GM18502 (cell line): ENCODE measurements around the gene CASR.

Experiments
- ATAC-seq: cut with Tn5 transposase; IDR thresholded peaks from one replicate; pipeline ENCODE4 v1.9.1; 2021; ENCODE audit warnings: mild to moderate bottlenecking; ENCODE audit not compliant: unreplicated experiment, poor library complexity

CASR gene

DNA sequence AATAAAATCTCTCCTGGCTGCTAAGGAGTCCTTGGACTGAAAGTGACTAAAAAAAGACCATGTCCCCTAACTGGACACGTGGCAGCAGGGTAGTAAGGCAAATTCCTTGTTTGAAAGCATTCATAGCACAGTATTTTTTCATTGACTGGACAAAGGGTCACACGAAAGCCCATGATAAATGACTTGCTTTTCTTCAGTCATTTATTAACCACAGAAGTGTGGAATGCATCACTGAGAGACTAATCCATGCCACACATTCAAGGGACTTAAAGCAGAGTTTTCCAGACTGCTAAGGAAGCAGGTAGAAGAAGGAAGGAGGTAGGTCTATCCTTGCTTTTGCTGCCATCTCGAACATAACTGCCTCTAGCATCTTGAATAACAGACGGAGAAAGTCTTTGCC is 31.2 kb downstream of the CASR start:
- no peak for ATAC-seq

DNA sequence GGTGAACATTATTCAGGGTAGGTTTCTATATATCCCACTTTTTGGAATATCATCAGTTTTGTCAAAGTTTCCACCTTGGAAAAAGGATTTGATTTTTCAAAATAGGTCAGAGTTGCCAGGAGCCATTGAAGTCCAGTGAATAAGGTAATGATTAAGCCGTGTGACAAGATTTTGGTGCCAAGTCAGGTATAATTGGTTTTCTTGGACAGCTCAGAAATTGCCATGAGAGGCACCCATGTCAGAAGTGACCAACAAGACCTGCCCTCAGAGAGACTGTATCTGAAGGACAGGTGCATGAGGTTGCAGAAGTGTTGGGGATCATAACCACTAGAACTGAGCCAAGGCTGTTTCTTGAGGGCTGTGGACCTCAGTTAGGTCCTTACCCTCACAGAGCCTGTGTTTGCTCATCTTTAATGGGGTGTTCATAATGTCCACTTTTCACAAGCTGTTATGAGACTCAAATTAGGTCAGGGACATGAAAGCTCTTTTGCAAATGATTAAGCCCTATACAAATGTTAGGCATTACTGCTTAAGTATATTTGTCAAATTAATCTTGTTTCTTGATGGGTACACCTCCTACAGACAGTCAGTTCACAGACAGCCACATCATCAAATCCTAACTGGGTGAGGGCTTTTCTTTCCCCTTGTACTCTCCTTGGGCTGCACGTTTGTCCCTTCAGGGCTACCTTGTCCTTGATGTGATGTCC is 32.3 kb downstream of the CASR start:
- ATAC-seq = no peak

DNA sequence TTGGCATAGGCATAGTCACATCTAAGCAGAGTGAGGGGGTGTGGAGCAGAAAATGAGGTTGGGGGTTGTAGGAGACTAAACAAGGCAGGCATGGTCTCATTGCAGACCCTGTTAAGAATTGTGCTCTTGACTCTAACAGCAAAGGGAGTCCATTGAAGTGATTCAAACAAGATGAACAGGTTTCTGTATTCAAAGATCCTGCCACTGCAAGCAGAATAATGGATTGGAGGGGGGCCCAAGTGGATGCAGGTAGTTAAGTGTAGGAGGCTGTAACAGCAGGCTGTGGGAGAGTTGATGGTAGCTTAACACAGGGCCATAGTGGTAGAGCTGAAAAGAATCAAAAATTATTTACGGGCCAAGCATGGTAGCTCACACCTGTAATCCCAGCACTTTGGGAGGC is 34.4 kb downstream of the CASR start:
- no peak for ATAC-seq

DNA sequence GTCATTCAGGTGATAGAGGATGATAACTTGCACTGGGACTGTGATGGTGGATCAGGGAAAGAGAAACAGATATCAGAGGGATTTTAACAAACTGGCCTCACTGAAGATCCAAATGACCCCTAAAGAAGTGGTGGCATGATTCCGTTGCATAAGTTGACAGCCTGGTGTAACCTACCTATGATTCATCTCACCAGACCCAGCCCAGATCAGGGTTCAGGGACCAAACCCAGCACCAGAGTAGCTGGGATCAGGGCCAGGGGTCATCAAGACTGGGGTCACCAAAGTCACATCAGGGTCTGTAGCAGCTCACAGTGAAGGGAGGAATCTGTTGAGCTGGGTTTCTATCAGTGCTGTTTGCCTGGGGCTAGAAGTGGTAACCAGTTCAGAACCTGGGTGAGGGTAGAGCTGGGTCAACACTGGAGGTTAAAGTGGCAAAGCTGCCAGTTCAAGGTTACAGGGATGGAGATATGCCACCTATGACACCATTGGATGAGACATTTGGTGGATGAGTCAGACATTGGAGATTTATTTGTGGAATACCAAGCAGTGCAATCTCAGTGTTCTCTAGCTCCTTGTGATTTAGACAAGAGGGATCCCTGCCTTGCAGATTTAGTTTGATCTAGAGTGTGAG is 35.9 kb downstream of the CASR start:
- no peak for ATAC-seq

DNA sequence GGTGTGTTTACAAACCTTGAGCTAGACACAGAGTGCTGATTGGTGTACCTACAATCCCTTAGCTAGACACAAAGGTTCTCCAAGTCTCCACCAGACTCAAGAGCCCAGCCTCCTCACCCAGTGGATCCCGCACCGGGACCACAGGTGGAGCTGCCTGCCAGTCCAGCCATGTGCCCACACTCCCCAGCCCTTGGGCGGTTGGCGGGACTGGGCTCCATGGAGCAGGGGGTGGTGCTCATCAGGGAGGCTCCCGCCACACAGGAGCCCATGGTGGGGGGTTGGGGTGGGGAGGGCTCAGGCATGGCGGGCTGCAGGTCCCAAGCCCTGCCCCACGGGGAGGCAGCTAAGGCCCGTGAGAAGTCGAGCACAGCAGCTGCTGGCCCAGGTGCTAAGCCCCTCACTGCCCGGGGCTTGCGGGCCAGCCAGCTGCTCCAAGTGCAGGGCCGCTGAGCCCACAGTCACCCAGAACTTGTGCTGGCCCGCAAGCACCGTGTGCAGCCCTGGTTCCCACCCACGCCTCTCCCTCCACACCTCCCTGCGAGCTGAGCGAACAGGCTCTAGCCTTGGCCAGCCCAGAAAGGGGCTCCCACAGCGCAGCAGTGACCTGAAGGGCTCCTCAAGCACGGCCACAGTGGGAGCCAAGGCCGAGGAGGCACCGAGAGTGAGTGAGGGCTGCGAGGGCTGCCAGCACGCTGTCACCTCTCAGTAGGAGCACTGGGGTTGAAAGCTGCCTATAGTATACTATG is 43.7 kb downstream of the CASR start:
- ATAC-seq = no peak

DNA sequence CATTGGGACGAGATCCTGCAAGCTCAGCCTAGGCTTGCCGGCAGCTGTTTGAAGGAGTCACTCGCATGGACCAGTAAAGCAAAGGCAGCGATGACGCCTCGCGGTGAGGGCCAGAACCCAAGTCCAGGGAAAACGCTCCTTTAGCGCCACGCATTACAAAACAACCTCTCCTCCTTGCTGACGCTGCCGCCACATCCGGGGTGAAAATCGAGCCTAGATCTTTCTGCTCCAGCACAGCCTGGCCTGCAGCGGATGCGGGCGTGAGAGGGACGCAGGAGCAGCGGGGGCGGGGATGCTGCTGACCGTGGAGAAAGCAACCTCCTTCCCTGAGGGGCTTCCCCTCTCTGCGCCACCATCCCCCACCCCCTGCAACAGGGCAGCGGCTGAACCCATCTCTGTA is 46.7 kb downstream of the CASR start:
- ATAC-seq = no peak

DNA sequence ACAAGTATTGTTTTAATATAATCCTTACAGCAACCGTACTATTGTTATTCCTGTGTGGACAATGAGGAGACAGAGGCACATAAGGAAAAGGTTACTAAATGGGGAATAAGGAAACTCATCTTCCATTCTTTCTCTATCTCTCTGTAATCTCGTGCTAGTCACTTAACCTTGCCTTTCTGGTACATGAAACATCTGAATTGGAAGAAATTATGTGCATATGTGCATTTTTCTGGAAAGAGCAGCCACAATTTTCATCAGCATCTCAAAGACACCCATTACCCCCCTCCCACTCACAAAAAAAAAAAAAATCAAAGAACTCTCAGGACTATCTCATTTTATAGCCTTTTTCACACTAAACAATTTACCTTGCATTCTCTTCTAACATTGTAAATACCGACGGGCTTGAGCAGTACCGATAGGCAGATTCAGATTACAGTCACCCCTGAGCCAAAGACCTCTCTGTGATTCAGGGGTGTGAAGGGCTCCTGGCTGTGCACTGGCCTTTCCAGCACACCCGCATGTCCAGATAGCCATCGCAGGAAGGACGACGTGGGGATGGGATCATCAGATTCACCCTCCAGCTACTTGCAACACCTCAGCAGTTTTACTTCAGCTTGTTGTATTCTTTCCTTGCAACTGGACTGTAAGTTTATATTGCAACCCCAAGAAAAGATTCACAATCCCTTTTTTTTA is 48.1 kb downstream of the CASR start:
- no peak for ATAC-seq

DNA sequence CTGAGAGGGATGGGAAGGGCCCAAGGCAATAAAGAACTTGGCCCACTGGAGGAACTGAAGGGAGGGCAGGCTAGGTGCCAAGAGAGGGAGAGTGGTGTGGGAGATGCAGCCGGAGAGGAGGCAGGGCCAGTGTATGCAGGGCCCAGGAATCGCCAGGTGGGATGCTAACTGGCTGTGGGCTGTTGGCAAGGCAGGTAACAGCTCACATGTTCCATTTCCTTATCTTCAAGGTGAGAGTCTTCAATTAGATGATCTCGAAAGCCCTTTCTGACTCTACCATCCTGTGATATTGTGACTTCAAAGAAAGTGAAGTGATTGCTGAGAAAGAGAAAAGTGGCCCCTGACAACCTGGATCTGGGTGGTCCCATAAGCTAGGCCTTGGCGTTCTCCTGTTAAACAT is 49.0 kb downstream of the CASR start:
- no peak for ATAC-seq

DNA sequence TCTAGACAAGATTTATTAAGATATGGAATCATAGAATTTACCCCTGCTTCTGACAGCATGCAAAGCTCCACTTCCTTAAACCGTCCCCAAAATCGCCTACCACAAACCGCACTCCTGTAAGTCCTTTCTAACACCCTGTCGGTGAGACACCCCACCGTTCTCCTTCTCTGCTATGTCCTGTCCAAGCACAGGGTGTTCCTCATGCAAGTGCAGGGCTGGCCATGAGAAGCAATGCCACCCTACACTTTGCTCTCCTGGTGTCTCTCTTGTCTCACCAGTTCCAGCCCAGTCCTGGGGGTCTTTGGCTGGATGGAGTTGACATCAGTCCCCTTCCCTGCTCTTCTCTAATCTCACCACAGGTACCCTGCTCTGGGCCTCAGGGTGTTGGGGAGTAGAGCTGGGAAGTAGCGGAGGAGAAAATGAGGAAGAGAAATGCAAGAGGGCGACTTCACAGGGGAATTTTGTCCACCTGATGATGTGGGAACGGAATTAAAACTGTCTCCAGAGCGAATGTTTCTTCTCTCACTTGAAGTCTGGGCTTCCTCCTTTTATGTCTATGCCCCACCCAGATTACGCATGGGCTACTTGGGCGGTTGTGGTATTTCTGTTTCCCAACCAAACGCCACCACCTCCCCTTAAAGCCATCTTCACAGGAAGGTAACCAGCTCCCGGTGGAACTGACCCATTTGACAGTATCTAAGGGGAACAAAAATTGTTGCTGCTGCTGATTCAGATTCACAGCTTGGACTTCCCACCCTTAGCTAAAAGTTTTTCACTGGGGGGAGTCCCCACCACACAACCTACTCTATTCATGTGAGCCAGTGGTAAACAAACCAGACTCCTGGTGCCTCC is 49.9 kb downstream of the CASR start:
- ATAC-seq = peak; percentile 81

DNA sequence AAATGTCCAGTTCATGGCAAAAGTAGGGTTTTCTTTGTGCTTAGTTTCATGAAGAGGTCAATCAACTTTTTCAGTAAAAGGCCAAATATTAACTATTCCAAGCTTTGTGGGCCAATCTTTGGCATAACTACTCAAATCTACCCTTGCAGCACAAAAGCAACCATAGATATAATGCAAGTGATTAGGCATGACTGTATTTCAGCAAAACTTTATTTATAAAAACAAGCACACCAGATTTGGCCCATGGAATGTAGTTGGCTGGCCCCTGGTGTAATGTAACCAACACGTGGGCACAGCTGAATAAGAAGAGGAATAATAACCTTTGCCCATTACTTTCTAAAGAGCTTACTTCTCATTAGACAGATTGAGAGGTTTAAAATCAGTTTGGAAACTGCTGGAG is 50.6 kb downstream of the CASR start:
- no peak for ATAC-seq

DNA sequence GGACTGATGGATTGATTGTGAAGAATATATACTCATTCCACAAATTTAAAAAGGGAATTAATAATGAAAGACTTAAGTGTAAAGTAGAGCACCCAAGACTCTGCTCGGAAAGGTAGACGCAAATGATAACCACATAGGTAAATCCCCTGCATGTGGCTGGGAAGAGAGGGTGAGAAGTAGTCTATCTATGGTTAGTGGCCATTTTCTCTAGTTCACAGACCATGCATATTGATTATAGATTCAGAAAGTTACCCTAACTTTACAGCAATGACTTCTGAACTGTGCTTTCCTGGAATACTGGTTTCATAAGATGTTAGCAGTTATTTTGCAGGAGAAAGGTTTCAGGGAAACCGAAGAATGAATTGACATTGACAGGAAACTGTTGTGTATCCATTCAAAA is 51.7 kb downstream of the CASR start:
- ATAC-seq = peak; percentile 41

DNA sequence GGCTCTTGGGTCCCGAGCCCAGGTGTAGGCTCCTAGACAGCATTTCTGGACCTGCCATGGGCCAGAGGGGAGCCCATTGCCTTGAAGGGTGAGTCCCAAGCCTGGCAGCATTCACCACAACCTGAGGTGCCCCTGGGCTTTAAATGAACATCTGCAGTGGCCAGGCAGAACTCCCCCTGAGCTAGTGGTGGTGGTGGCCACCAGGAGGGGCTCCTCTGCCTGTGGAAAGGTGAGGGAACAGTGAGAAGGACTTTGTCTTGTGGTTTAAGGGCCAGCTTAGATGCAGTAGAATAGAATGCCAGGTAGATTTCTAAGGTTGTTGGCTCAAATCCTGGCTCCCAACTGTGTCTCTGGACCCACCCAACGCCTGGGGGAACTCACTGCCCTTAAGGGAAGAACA is 55.6 kb downstream of the CASR start:
- no peak for ATAC-seq

DNA sequence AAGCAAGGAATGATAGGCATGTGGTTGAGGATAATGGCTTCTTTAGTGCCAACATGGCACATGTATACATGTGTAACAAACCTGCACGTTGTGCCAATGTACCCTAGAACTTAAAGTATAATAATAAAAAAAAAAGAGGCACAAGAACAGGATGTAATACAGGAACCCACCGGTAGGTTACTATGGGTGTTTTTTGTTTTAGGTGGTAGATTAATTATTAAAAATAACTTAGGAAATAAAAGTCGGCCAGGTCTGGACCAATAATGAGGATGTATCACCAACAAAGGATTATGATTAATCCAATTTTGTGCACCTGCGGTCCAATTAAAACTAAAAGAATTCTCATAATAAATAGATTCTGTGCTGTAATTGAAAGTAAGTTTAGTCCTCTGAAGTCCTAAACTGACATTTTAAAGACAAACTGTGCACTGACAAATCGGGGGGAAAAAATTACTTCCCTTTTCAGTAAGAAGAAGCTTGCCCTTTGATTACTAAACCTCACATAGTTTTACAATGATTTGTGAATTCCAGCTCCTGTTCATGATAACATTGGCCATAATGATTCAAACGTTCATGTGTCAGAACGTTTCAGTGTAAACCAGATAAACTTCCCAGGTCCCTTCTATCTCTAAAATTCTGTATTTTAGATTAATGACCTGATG is 62.2 kb downstream of the CASR start:
- ATAC-seq = no peak

DNA sequence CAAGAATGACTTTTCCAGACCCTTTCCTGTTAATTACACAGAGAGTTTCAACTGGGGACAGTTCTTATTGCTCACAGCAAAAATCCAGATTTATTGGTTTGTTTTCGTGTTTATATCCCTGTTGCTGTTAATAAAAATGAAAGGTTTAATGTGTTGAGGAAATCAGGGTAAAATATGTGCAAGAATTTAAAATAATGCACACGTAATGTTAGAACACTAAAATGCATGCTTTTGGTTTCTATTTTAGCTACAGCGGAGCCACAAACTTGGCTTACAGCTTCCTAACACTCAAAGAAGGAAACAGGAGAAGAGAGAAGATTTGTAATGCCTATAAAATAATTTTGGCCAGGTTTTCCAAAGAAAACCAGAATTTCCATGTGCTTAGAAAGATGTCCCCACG is 62.7 kb downstream of the CASR start:
- no peak for ATAC-seq

DNA sequence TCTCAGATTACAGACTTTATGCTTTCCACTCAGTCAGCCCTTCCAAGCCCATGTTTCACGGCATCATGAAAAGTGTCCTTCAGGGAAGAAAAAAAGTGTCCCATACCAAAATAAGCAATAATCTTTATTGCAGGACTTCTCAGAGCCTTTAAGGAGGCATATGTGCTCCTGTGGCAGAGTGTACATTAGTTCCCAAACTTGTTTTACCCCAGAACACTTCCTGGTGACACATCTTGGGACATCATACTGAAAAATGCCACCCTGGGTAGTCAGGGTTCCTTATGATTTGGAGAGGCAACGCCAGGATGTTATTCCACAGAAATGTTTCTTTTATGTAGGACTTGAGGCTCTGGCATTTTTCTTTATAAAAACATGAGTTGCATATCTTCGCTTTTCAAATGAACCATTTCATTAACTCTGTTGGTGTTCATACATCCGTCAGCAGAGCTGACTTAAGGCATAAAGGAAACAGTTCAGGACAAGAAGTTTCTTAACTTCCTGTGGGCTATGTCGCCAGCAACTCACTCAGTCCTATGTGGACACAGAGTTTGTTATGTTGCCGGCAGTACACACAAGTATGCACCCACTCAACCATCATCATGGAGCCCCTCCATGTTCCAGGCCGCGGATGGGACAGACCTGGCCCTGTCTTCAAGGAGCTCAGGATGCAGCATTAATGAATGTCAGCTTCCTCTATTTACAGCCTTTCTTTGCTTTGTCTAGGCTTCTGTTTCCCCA is 63.8 kb downstream of the CASR start:
- ATAC-seq = peak; percentile 30

DNA sequence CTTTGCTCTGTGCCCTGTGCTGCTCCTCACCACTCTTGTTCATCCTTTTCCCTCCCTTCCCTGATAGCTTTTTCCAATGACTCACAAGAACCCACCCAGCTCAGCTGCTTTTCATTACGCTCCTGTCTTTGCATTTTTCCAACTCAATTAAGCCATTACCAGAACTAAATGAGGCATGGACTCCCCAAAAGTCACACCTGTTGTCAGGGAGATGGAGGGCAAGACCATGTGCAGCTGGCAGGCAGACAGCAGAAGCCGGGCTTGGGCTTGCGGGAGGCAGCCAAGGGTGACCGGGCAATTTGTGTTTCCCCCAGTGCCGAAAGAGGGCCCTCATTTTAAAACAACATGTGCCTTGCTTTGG is 64.3 kb downstream of the CASR start:
- peak; percentile 62 for ATAC-seq

DNA sequence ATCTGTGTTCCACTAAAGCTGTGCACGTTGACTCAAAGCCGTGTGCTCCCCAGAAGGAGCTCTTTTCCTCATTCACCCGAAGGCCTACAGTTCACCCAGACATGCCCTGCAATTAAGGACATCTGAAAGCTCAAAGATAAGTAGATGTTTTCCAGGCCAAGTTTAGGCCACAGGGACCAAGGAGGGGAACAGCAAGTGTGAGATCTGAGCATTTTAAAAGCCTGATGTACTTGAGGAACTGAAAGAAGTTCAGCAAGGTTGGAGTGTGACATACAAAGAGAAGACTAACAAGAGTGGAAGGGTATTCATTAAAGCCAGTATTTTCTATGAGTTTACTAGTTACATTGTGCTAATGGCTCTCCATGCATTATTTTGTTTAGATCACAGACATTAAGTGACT is 68.0 kb downstream of the CASR start:
- no peak for ATAC-seq

DNA sequence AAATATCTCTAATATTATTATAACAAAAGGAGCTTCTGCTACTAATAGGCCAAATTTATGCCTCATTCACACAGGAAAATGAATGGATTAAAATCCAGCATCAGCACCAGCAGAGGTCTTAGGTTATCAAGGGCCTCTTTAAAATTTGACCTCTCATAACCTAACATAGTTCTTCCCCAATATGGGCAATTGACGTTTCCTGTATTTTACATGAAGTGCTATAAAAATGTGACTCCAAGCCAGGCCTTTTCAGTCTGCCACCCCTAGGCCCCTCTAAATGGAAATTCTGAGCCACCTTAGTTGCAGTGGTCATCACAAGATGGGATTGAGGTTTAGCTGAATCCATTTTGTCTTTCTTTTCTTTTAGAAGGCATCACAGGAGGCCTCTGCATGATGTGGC is 70.1 kb downstream of the CASR start:
- ATAC-seq = no peak
